H1 (cell line): ENCODE data around the gene SIGLECL1. TPM values are rescaled to one million over a fixed set of nuclear protein-coding genes. Genes with fewer than 3 reads are reported as not detected.

Source experiments
- CTCF ChIA-PET: fragments of 300-600 bp; sonication (Branson Sonifier 250); formaldehyde crosslinking; loops from one replicate; lab custom pipeline; 2021; ENCODE audit not compliant: partially characterized antibody; lab: Charles Lee
- POLR2A ChIA-PET: fragments of 300-600 bp; sonication (Branson Sonifier 250); formaldehyde crosslinking; loops from one replicate; lab custom pipeline; 2021; ENCODE audit warnings: inconsistent platforms; ENCODE audit not compliant: partially characterized antibody; lab: Charles Lee
- DNase-seq, 2 experiments: peaks; one replicate each; pipeline versions ENCODE4 v3.0.0 to v3.0.0-alpha.2; 2010 to 2022; ENCODE audit warnings: low spot score in 2 of 2, low read depth in 1 of 2, mixed read lengths in 1 of 2
- FAIRE-seq: peaks from 2 replicates; lab custom pipeline; 2011; peaks lifted over from hg19 to GRCh38; lab: Jason Lieb, UNC
- H2AFZ ChIP-seq: 2 replicates; pipeline ENCODE4 v1.8.1; 2012; ENCODE audit warnings: low read length, inconsistent platforms
- H2AK5ac ChIP-seq: 2 replicates; pipeline ENCODE4 v1.6.1; 2013; ENCODE audit warnings: low read depth, low read length
- H2BK120ac ChIP-seq: replicated peaks from 2 replicates; pipeline ENCODE3; 2013; ENCODE audit warnings: low read depth, low read length, inconsistent platforms
- H2BK12ac ChIP-seq: 2 replicates; pipeline ENCODE4 v1.6.1; 2013; ENCODE audit warnings: low read depth, low read length
- H2BK15ac ChIP-seq: 2 replicates; pipeline ENCODE4 v1.6.1; 2013; ENCODE audit warnings: low read length
- H2BK20ac ChIP-seq: 2 replicates; pipeline ENCODE4 v1.6.1; 2013; ENCODE audit warnings: low read length
- H2BK5ac ChIP-seq: 2 replicates; pipeline ENCODE4 v1.6.1; 2013; ENCODE audit warnings: low read depth, low read length
- H3K14ac ChIP-seq: 2 replicates; pipeline ENCODE4 v1.6.1; 2013; ENCODE audit warnings: inconsistent platforms; ENCODE audit not compliant: insufficient read length
- H3K18ac ChIP-seq: 2 replicates; pipeline ENCODE4 v1.6.1; 2013; ENCODE audit warnings: low read length; ENCODE audit errors: extremely low read depth
- H3K23ac ChIP-seq: 2 replicates; pipeline ENCODE4 v1.6.1; 2013; ENCODE audit warnings: inconsistent platforms; ENCODE audit not compliant: insufficient read length
- H3K23me2 ChIP-seq: 2 replicates; pipeline ENCODE4 v1.6.1; 2013; ENCODE audit warnings: low read depth, low read length
- H3K27ac ChIP-seq: 2 replicates; pipeline ENCODE4 v1.6.1; 2011; ENCODE audit warnings: low read depth, low read length, inconsistent platforms
- H3K27me3 ChIP-seq, 4 experiments: replicated peaks in 1 of 4; 1 replicate in 1 of 4; 2 replicates in 3 of 4; pipeline versions ENCODE4 v1.6.1 to v1.8.1; 2011 to 2013; ENCODE audit warnings: low read length in 3 of 4, mild to moderate bottlenecking in 3 of 4, inconsistent platforms in 2 of 4, mixed read lengths in 2 of 4, moderate library complexity in 1 of 4; ENCODE audit not compliant: control insufficient read depth in 3 of 4, insufficient read depth in 3 of 4; ENCODE audit errors: extremely low read depth in 1 of 4
- H3K36me3 ChIP-seq, 4 experiments: 2 replicates each; pipeline versions ENCODE4 v1.6.1 to v1.8.1; 2011 to 2013; ENCODE audit warnings: mild to moderate bottlenecking in 4 of 4, low read length in 3 of 4, moderate library complexity in 2 of 4, control low read depth in 1 of 4, inconsistent platforms in 1 of 4; ENCODE audit not compliant: insufficient read depth in 4 of 4, control insufficient read depth in 2 of 4
- H3K4ac ChIP-seq: replicated peaks from 2 replicates; pipeline ENCODE3; 2013; ENCODE audit warnings: low read length, low read depth, mixed read lengths, inconsistent platforms; ENCODE audit not compliant: insufficient read length
- H3K4me1 ChIP-seq, 4 experiments: replicated peaks in 1 of 4; 1 replicate in 1 of 4; 2 replicates in 3 of 4; pipeline versions ENCODE4 v1.6.1 to v1.8.1; 2011 to 2013; ENCODE audit warnings: low read length in 3 of 4, inconsistent platforms in 2 of 4, mixed read lengths in 1 of 4; ENCODE audit not compliant: insufficient read depth in 4 of 4, control insufficient read depth in 3 of 4
- H3K4me2 ChIP-seq, 2 experiments: 2 replicates each; pipeline versions ENCODE4 v1.6.1 to v1.8.1; 2011 to 2013; ENCODE audit warnings: low read depth in 2 of 2, low read length in 2 of 2, control low read depth in 1 of 2, inconsistent platforms in 1 of 2, mild to moderate bottlenecking in 1 of 2; ENCODE audit not compliant: insufficient read depth in 1 of 2
- H3K4me3 ChIP-seq, 4 experiments: fragments of 200-600, 300-600 bp in 1 of 4; sonication (generic), shearing (Covaris generic), sonication (Bioruptor Twin) in 1 of 4; 2 replicates each; pipeline versions ENCODE4 v1.5.1 to v1.8.1; 2011 to 2016; ENCODE audit warnings: low read length in 4 of 4, low read depth in 3 of 4, control low read depth in 2 of 4, inconsistent platforms in 2 of 4, mild to moderate bottlenecking in 2 of 4, mixed read lengths in 1 of 4, moderate library complexity in 1 of 4; ENCODE audit not compliant: insufficient read depth in 2 of 4; ENCODE audit errors: extremely low read depth in 1 of 4
- H3K56ac ChIP-seq: replicated peaks from 2 replicates; pipeline ENCODE3; 2013; ENCODE audit warnings: low read depth, mild to moderate bottlenecking, mixed read lengths, low read length, inconsistent platforms; ENCODE audit not compliant: insufficient read length
- H3K79me1 ChIP-seq: 2 replicates; pipeline ENCODE4 v1.6.1; 2013; ENCODE audit warnings: low read depth, low read length, control low read depth
- H3K79me2 ChIP-seq, 2 experiments: 2 replicates each; pipeline versions ENCODE4 v1.6.1 to v1.8.1; 2012 to 2013; ENCODE audit warnings: low read length in 2 of 2, mild to moderate bottlenecking in 2 of 2, inconsistent platforms in 1 of 2; ENCODE audit not compliant: insufficient read depth in 2 of 2, control insufficient read depth in 1 of 2
- H3K9ac ChIP-seq, 4 experiments: replicated peaks in 1 of 4; 1 replicate in 1 of 4; 2 replicates in 3 of 4; pipeline versions ENCODE4 v1.6.1 to v1.8.1; 2011 to 2013; ENCODE audit warnings: low read depth in 3 of 4, low read length in 3 of 4, control low read depth in 2 of 4, mild to moderate bottlenecking in 2 of 4, moderate library complexity in 2 of 4, inconsistent platforms in 1 of 4; ENCODE audit errors: extremely low read depth in 1 of 4
- H3K9me3 ChIP-seq, 2 experiments: 2 replicates each; pipeline versions ENCODE4 v1.6.1 to v1.8.1; 2012 to 2013; ENCODE audit warnings: mild to moderate bottlenecking in 2 of 2, moderate library complexity in 2 of 2, control low read depth in 1 of 2, inconsistent platforms in 1 of 2, low read depth in 1 of 2, low read length in 1 of 2, mixed read lengths in 1 of 2; ENCODE audit not compliant: insufficient read depth in 2 of 2
- H4K20me1 ChIP-seq, 2 experiments: replicated peaks in 1 of 2; 2 replicates each; pipeline versions ENCODE3 to v1.8.1; 2011 to 2013; ENCODE audit warnings: inconsistent platforms in 2 of 2, low read length in 2 of 2, mild to moderate bottlenecking in 1 of 2; ENCODE audit not compliant: insufficient read depth in 2 of 2, control insufficient read depth in 1 of 2
- H4K5ac ChIP-seq: 2 replicates; pipeline ENCODE4 v1.6.1; 2013; ENCODE audit warnings: low read length, low read depth, mixed read lengths, inconsistent platforms; ENCODE audit not compliant: insufficient read length
- H4K8ac ChIP-seq: 2 replicates; pipeline ENCODE4 v1.8.0; 2013; ENCODE audit warnings: mild to moderate bottlenecking, moderate library complexity, low read length, inconsistent platforms; ENCODE audit not compliant: insufficient read depth; ENCODE audit errors: extremely low read depth
- H4K91ac ChIP-seq: replicated peaks from 2 replicates; pipeline ENCODE3; 2013; ENCODE audit warnings: low read length, mixed read lengths, inconsistent platforms; ENCODE audit not compliant: insufficient read length
- BCL11A ChIP-seq, 2 experiments: IDR thresholded peaks; one replicate each; pipeline ENCODE4 v1.6.1; 2011; ENCODE audit warnings: low read depth in 2 of 2, low read length in 2 of 2, mild to moderate bottlenecking in 2 of 2
- CHD2 ChIP-seq: IDR thresholded peaks from 2 replicates; pipeline ENCODE4 v1.6.1; 2012; ENCODE audit warnings: low read length, improper control_type of control experiment
- CTCF ChIP-seq, 3 experiments: IDR thresholded peaks; 1 replicate in 2 of 3; 2 replicates in 1 of 3; pipeline versions ENCODE4 v1.5.1 to v1.6.1; 2011; ENCODE audit warnings: low read length in 3 of 3, mild to moderate bottlenecking in 3 of 3, inconsistent platforms in 2 of 3, low read depth in 1 of 3, moderate library complexity in 1 of 3; ENCODE audit not compliant: insufficient read depth in 1 of 3; ENCODE audit errors: control extremely low read depth in 1 of 3
- GTF2F1 ChIP-seq: IDR thresholded peaks from 2 replicates; pipeline ENCODE4 v1.6.1; 2012; ENCODE audit warnings: low read depth, low read length, improper control_type of control experiment, borderline replicate concordance
- PHF8 ChIP-seq: fragments of 200-600 bp; sonication (generic); conservative IDR thresholded peaks from 2 replicates; pipeline ENCODE4 v1.7.1; 2012; ENCODE audit warnings: low read depth, mild to moderate bottlenecking, inconsistent platforms, low read length, moderate library complexity
- SIRT6 ChIP-seq: IDR thresholded peaks from one replicate; pipeline ENCODE4 v1.7.1; 2012; ENCODE audit warnings: low read length, inconsistent platforms
- SRF ChIP-seq: IDR thresholded peaks from 2 replicates; pipeline ENCODE4 v1.6.1; 2011; ENCODE audit warnings: mild to moderate bottlenecking, low read depth, low read length, moderate library complexity
- TCF12 ChIP-seq: IDR thresholded peaks from 2 replicates; pipeline ENCODE4 v1.6.1; 2011; ENCODE audit warnings: low read depth, mild to moderate bottlenecking, low read length
- TEAD4 ChIP-seq: IDR thresholded peaks from 2 replicates; pipeline ENCODE4 v1.6.1; 2012; ENCODE audit warnings: low read depth, low read length, inconsistent platforms, mixed read lengths
- YY1 ChIP-seq: IDR thresholded peaks from 2 replicates; pipeline ENCODE4 v1.6.1; 2011; ENCODE audit warnings: low read depth, mild to moderate bottlenecking, low read length
- WGBS, 2 experiments: shearing (Covaris generic) in 1 of 2; methylation state at CpG; one replicate each; pipeline versions ENCODE4 v1.1.6 to v1.1.7; 2013 to 2015; ENCODE audit warnings: low lambda C conversion rate in 2 of 2, mixed read lengths in 2 of 2, inconsistent platforms in 1 of 2, low coverage in 1 of 2, missing lambda C conversion rate in 1 of 2; ENCODE audit not compliant: insufficient replicate concordance in 2 of 2, insufficient coverage in 1 of 2, insufficient read length in 1 of 2; ENCODE audit errors: extremely low coverage in 1 of 2, missing lambda C conversion rate in 1 of 2; 5-methylcytosine and 5-hydroxymethylcytosine counted together
- polyA plus RNA-seq, 7 experiments: library from polyadenylated mRNA; depleted of rRNA in 3 of 7; stranded (reverse) in 5 of 7; unstranded in 2 of 7; fragments of >200 nt in 5 of 7; fragments of 200-250 nt in 2 of 7; gene quantifications; 1 replicate in 5 of 7; 2 replicates in 1 of 7; 4 replicates in 1 of 7; pipeline versions ENCODE4 v1.2.1 to v1.2.3, GENCODE V29; 2011 to 2013; ENCODE audit warnings: missing spikeins in 2 of 7, mixed read lengths in 2 of 7
- total RNA-seq: library from RNA; stranded (reverse); fragmentation: NEBNext Ultra II Directional; extraction: Animal tissue kit (Norgen Biotek cat#: 25700); gene quantifications from 2 replicates; pipeline ENCODE4 v1.2.1, GENCODE V29; 2021
- TF ChIP-seq, protein P1 (sequence below): IDR thresholded peaks from 2 replicates; pipeline ENCODE4 v1.6.1; 2012; ENCODE audit warnings: inconsistent platforms
- TF ChIP-seq, protein P2 (sequence below): IDR thresholded peaks from 2 replicates; pipeline ENCODE4 v1.6.1; 2012; ENCODE audit warnings: inconsistent platforms

The SIGLECL1 gene
- total and polyA plus RNA-seq, 2 of the 8 experiments (the other 6 are each of a cell fraction or from before 2014, with no cell fraction given), result not detected

DNA sequence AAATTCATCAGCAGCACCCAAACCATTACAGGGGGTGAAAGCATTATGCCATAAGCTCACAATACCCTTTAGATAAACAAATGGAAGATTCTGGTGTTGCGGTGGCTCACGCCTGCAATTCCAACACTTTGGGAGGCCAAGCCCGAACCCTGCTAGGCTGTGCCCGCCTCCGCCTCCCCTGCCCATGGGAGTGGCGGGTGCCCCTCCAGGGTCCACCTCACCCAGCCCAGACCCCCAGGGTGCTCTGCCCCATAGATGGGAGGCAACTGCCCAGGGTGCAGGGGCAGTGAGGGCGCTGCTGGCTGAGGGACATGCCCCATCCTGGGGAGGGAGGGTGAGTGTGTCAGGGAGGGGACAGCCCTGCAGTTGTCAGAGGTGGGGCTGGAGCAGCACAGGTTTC is 10.0 kb upstream of the SIGLECL1 start:
- H3K18ac ChIP-seq, result no peak overlapping the region
- peaks cover 8 to 18% of the 10 kb centered on the region in 2 experiments for H3K9me3 ChIP-seq
- WGBS, 2 experiments, result 82% methylated on average over 7 of the region's 7 CpGs; no CpG with 5 or more reads in 1 of the 2 experiments
- H2BK20ac ChIP-seq, result no peak overlapping the region
- H3K4me1 ChIP-seq, result no peaks in the 10 kb centered on the region
- no peak overlapping the region; the same call in 1 of the 2 replicates for H4K8ac ChIP-seq
- no peak overlapping the region for H2AFZ ChIP-seq
- H3K27me3 ChIP-seq, result no peaks in the 10 kb centered on the region
- H3K79me1 ChIP-seq, result no peaks in the 10 kb centered on the region
- H3K4me3 ChIP-seq, result no peak overlapping the region
- H2BK12ac ChIP-seq, result no peak overlapping the region
- FAIRE-seq (no peak), DNase-seq (no peak)
- H3K27ac ChIP-seq, result no peak overlapping the region
- H4K91ac ChIP-seq, result no peak overlapping the region
- H2BK15ac ChIP-seq, result no peak overlapping the region
- no peak overlapping the region for H4K5ac ChIP-seq
- no peaks in the 10 kb centered on the region for H4K20me1 ChIP-seq
- no peak overlapping the region for H2AK5ac ChIP-seq
- H3K23me2 ChIP-seq, result no peaks in the 10 kb centered on the region
- POLR2A ChIA-PET, result no interaction called here
- H3K4me2 ChIP-seq, result no peak overlapping the region
- H3K14ac ChIP-seq, result no peak overlapping the region
- no peak overlapping the region for H3K56ac ChIP-seq
- H3K36me3 ChIP-seq, result no peaks in the 10 kb centered on the region
- H2BK120ac ChIP-seq, result no peak overlapping the region
- CTCF ChIA-PET, result no interaction called here
- no peaks in the 10 kb centered on the region for H3K79me2 ChIP-seq
- no peak overlapping the region for H3K23ac ChIP-seq
- H3K4ac ChIP-seq, result no peak overlapping the region
- no peak overlapping the region for H3K9ac ChIP-seq
- no peak overlapping the region for H2BK5ac ChIP-seq
- TF ChIP-seq BCL11A (IDR thresholded peaks at IDR 0.05; ENCODE audit: low read depth in 2 of 2, low read length in 2 of 2), result no peak
- no peak for TF ChIP-seq SRF
- TF ChIP-seq PHF8, result no peak
- TF ChIP-seq GTF2F1, result no peak
- no peak for TF ChIP-seq TCF12
- TF ChIP-seq YY1, result no peak
- TF ChIP-seq, protein P1, sequence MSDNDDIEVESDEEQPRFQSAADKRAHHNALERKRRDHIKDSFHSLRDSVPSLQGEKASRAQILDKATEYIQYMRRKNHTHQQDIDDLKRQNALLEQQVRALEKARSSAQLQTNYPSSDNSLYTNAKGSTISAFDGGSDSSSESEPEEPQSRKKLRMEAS, result no peak
- TF ChIP-seq SIRT6, result no peak
- TF ChIP-seq TEAD4, result no peak
- TF ChIP-seq, protein P2, sequence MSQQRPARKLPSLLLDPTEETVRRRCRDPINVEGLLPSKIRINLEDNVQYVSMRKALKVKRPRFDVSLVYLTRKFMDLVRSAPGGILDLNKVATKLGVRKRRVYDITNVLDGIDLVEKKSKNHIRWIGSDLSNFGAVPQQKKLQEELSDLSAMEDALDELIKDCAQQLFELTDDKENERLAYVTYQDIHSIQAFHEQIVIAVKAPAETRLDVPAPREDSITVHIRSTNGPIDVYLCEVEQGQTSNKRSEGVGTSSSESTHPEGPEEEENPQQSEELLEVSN, result no peak
- no peak for TF ChIP-seq CHD2
- no peak for TF ChIP-seq CTCF (IDR thresholded peaks at IDR 0.05; ENCODE audit: control extremely low read depth in 1 of 3, insufficient read depth in 1 of 3, low read depth in 1 of 3, low read length in 3 of 3)
